Measurements from ENCODE around the gene PRKN. TPM values are rescaled to one million over a fixed set of nuclear protein-coding genes. Genes with fewer than 3 reads are reported as not detected.
A peak's percentile ranks its signal among the peaks of the same experiment; 100 is the strongest.

PRKN gene
- total RNA-seq, 1 experiment from 2014 or later: 2.0 TPM

- H3K36me3 Mint-ChIP-seq (ENCODE audit: insufficient read depth in 1 of 3, low read depth in 3 of 3): peaks cover 3 to 11% (median 7%) of the 10 kb centered on the region in 3 experiments; a peak in 5 of 7 replicates
- H3K4me2 ChIP-seq (ENCODE audit: insufficient read depth, insufficient read length, low read length): no peak overlapping the region
- no peaks in the 10 kb centered on the region; the same call in none of the 2 replicates for H3K27me3 Mint-ChIP-seq (ENCODE audit: low read depth)
- DNase-seq: no peak
- H3K56ac ChIP-seq (ENCODE audit: insufficient read length, low read depth, low read length): no peak overlapping the region
- H3K23me2 ChIP-seq (ENCODE audit: insufficient read length, low read depth, low read length, poor library complexity, severe bottlenecking): no peaks in the 10 kb centered on the region
- no peak overlapping the region for H2AK5ac ChIP-seq (ENCODE audit: insufficient read length, low read length)
- no peak overlapping the region for H3K4ac ChIP-seq (ENCODE audit: low read depth, low read length)
- no peak overlapping the region for H4K91ac ChIP-seq (ENCODE audit: insufficient read length, low read depth, low read length)
- H3K9me3 Mint-ChIP-seq: peaks cover 14 to 21% of the 10 kb centered on the region in 2 experiments
- H3K18ac ChIP-seq (ENCODE audit: insufficient read length, low read depth, low read length): no peak overlapping the region
- no peak overlapping the region for H3K4me3 Mint-ChIP-seq
- no peak overlapping the region for H3K27ac Mint-ChIP-seq
- peak; percentile 38; the same call in 2 of the 3 replicates for TF ChIP-seq CTCF (conservative IDR thresholded peaks at IDR 0.05)
- H4K5ac ChIP-seq (ENCODE audit: insufficient read length, low read depth, low read length): no peak overlapping the region
- H2BK120ac ChIP-seq (ENCODE audit: low read depth, low read length, poor library complexity, severe bottlenecking): no peak overlapping the region
- H2BK15ac ChIP-seq (ENCODE audit: low read depth, low read length): no peak overlapping the region
- no peaks in the 10 kb centered on the region for H3K9me3 ChIP-seq (ENCODE audit: control insufficient read depth, low read depth, low read length)
- H3K79me1 ChIP-seq (ENCODE audit: insufficient read depth, low read depth, low read length, poor library complexity, severe bottlenecking): no peaks in the 10 kb centered on the region
- no peaks in the 10 kb centered on the region for H3K79me2 ChIP-seq (ENCODE audit: insufficient read depth, low read length)
- no peak overlapping the region for H2BK12ac ChIP-seq (ENCODE audit: insufficient read length, low read depth, low read length)
- H2BK5ac ChIP-seq (ENCODE audit: insufficient read length, low read length): no peak overlapping the region
- H3K9ac ChIP-seq (ENCODE audit: extremely low read depth, insufficient read length, low read length): no peak overlapping the region
- H3K27ac ChIP-seq (ENCODE audit: insufficient read length, low read depth, low read length): no peak overlapping the region
- no CpG with 5 or more reads among the region's 4 CpGs for WGBS (ENCODE audit: extremely low coverage, insufficient read length, low lambda C conversion rate)
- no peak overlapping the region for H3K23ac ChIP-seq (ENCODE audit: insufficient read length, low read depth, low read length)
- H3K4me1 ChIP-seq (ENCODE audit: insufficient read depth, low read length): no peaks in the 10 kb centered on the region
- H3K4me1 Mint-ChIP-seq: peaks cover 13 to 24% of the 10 kb centered on the region in 2 experiments
- H4K20me1 ChIP-seq (ENCODE audit: control insufficient read depth, insufficient read depth, insufficient read length): no peaks in the 10 kb centered on the region
- H3K27me3 ChIP-seq (ENCODE audit: insufficient read depth, low read length): no peaks in the 10 kb centered on the region
- H2BK20ac ChIP-seq (ENCODE audit: low read depth, low read length, poor library complexity, severe bottlenecking): no peak overlapping the region
- no peak overlapping the region for H3K14ac ChIP-seq (ENCODE audit: insufficient read depth, low read length)
- H2AFZ ChIP-seq (ENCODE audit: low read length): no peak overlapping the region
- H3T11ph ChIP-seq (ENCODE audit: low read length): no peak overlapping the region
- no peak overlapping the region for H4K8ac ChIP-seq (replicated peaks; ENCODE audit: insufficient read length, low read depth, low read length)
Observed at GRCh38 chr6:161549977-161550655, 1177.5 kb downstream of the PRKN start.
